Hepatocyte (in vitro differentiated cells): Measurements from ENCODE around the gene SHANK1. TPM values are rescaled to one million over a fixed set of nuclear protein-coding genes. Genes with fewer than 3 reads are reported as not detected.
A peak's percentile ranks its signal among the peaks of the same experiment; 100 is the strongest.

Source experiments
- DNase-seq: peaks from one replicate; pipeline ENCODE4 v3.0.0-alpha.2; 2016; ENCODE audit warnings: low spot score
- H2AFZ ChIP-seq: fragments of 200-600 bp; sonication (generic); 2 replicates; pipeline ENCODE4 v1.6.0; 2016; ENCODE audit warnings: antibody characterized with exemption, mild to moderate bottlenecking
- H3K27ac ChIP-seq: fragments of 200-600 bp; sonication (generic); 2 replicates; pipeline ENCODE4 v1.5.1; 2016; ENCODE audit warnings: mild to moderate bottlenecking
- H3K27me3 ChIP-seq: fragments of 200-600 bp; sonication (generic); 2 replicates; pipeline ENCODE4 v1.6.1; 2016
- H3K36me3 ChIP-seq: fragments of 200-600 bp; sonication (generic); replicated peaks from 2 replicates; pipeline ENCODE4 v1.5.1; 2016; ENCODE audit warnings: low read depth; ENCODE audit not compliant: insufficient read depth
- H3K4me1 ChIP-seq: fragments of 200-600 bp; sonication (generic); 2 replicates; pipeline ENCODE4 v1.5.1; 2016; ENCODE audit warnings: mild to moderate bottlenecking, moderate library complexity; ENCODE audit not compliant: insufficient read depth
- H3K4me2 ChIP-seq: fragments of 200-600 bp; sonication (generic); 2 replicates; pipeline ENCODE4 v1.6.0; 2016
- H3K4me3 ChIP-seq: fragments of 200-600 bp; sonication (generic); 2 replicates; pipeline ENCODE4 v1.5.1; 2016; ENCODE audit warnings: mild to moderate bottlenecking
- H3K79me2 ChIP-seq: fragments of 200-600 bp; sonication (generic); 2 replicates; pipeline ENCODE4 v1.6.0; 2017; ENCODE audit warnings: mild to moderate bottlenecking
- H3K9me2 ChIP-seq: fragments of 200-600 bp; sonication (generic); replicated peaks from 2 replicates; pipeline ENCODE4 v1.6.0; 2017; ENCODE audit warnings: mild to moderate bottlenecking; ENCODE audit not compliant: insufficient read depth
- H3K9me3 ChIP-seq: fragments of 200-600 bp; sonication (generic); 2 replicates; pipeline ENCODE4 v1.5.1; 2016; ENCODE audit warnings: low read depth, mild to moderate bottlenecking
- H4K20me1 ChIP-seq: fragments of 200-600 bp; sonication (generic); 2 replicates; pipeline ENCODE4 v1.6.0; 2016; ENCODE audit warnings: mild to moderate bottlenecking; ENCODE audit not compliant: insufficient read depth, poor library complexity, severe bottlenecking
- CTCF ChIP-seq: fragments of 200-600 bp; sonication (generic); IDR thresholded peaks from 2 replicates; pipeline ENCODE4 v1.5.1; 2016; ENCODE audit warnings: antibody characterized with exemption, mild to moderate bottlenecking; ENCODE audit not compliant: poor library complexity
- EZH2 ChIP-seq: fragments of 200-600 bp; sonication (generic); IDR thresholded peaks from 2 replicates; pipeline ENCODE4 v1.6.1; 2016; ENCODE audit warnings: antibody characterized with exemption, mild to moderate bottlenecking, borderline replicate concordance
- EZH2phosphoT487 ChIP-seq: fragments of 200-600 bp; sonication (generic); IDR thresholded peaks from one replicate; pipeline ENCODE4 v1.6.1; 2018; ENCODE audit warnings: antibody characterized with exemption, mild to moderate bottlenecking, low read depth, moderate library complexity; ENCODE audit not compliant: unreplicated experiment, severe bottlenecking
- WGBS: methylation state at CpG from one replicate; pipeline ENCODE4 v1.1.6; 2016; ENCODE audit warnings: low lambda C conversion rate; ENCODE audit errors: missing lambda C conversion rate; 5-methylcytosine and 5-hydroxymethylcytosine counted together
- polyA plus RNA-seq: library from polyadenylated mRNA; unstranded; fragments of >200 nt; fragmentation: Nextera tagmentation; extraction: Ambion mirVana; gene quantifications from 2 replicates; pipeline ENCODE4 v1.2.1, GENCODE V29; 2016
- total RNA-seq: library from RNA; depleted of rRNA; stranded (reverse); fragments of >200 nt; gene quantifications from 2 replicates; pipeline ENCODE4 v1.2.3, GENCODE V29; 2014

The SHANK1 gene
- total and polyA plus RNA-seq, 2 experiments from 2014 or later: 0.56 to 2.3 TPM

DNA sequence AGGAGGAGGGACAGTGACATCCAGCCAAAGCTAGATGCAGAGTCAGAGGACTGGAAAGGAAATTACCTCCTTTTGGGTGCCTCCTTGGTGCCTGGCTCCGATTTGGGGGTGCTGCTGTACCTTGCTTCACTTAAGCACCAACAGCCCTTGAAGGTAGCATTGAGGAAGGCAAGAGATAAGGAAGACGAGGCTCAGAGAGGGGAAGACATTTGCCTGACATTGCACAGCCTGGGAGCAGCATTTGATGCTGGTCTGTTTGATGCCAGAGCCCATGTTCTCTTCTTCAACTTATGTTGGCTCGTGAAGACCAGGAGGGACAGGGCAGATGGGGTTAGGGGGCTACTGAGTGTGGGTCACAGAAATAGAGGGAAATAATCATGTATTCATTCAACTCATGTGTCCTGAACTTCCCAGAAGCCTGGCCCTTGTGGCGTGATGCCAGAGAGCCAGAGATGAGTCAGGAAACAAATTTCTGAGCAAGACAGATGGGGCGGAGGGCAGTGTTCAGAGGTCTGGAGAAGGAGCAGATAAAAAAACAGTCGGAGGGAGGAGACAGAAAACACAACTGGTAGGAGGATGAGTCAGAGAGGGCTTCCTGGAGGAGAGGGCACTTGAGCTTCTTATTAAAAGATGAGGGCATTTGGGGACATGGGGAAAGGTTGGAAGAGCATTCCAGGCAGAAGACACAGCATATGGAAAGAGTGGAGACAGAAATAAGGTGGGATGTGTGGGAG, 73.4 kb downstream of the SHANK1 start:
- Histone ChIP-seq H3K27ac (no peak overlapping the region), H3K9me2 (no peaks in the 10 kb centered on the region), H3K4me3 (no peak overlapping the region), H3K9me3 (no peaks in the 10 kb centered on the region), H3K27me3 (peaks cover 18% of the 10 kb centered on the region), H3K36me3 (no peaks in the 10 kb centered on the region), H3K79me2 (no peaks in the 10 kb centered on the region), H2AFZ (no peak overlapping the region), H3K4me1 (no peaks in the 10 kb centered on the region), H4K20me1 (no peaks in the 10 kb centered on the region), H3K4me2 (no peak overlapping the region)
- no peak for TF ChIP-seq EZH2
- no peak for TF ChIP-seq CTCF
- no peak for TF ChIP-seq EZH2phosphoT487
- WGBS: 52% methylated on average over 6 of the region's 6 CpGs
- DNase-seq: peak; percentile 51

DNA sequence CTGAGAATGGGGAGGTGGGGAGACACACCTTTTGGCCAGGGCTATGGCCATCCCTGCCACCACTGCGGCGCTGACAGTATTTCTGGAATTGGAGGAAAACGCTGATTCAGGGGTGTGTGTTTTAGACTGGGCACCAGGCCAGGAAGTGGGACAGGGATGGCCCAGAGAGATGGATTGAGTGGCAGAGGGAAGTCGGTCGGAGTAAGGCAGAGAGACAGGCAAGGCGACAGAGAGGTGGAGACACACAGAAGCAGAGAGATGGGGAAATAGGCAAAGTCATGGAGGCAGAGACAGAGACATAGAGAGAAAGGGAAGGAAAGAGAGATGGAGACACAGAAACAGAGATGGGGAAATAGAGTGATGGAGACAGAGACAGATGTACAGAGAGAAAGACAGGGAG, 74.5 kb downstream of the SHANK1 start:
- Histone ChIP-seq H3K4me3 (no peak overlapping the region), H3K36me3 (no peaks in the 10 kb centered on the region), H2AFZ (no peak overlapping the region), H3K4me2 (no peak overlapping the region), H4K20me1 (no peaks in the 10 kb centered on the region), H3K9me3 (no peaks in the 10 kb centered on the region), H3K9me2 (no peaks in the 10 kb centered on the region), H3K27me3 (peaks cover 18% of the 10 kb centered on the region), H3K79me2 (no peaks in the 10 kb centered on the region), H3K27ac (no peak overlapping the region), H3K4me1 (no peaks in the 10 kb centered on the region)
- WGBS: 83% methylated on average over 6 of the region's 6 CpGs
- TF ChIP-seq CTCF (no peak), EZH2phosphoT487 (no peak), EZH2 (no peak)
- DNase-seq: no peak

GRCh38 chr19:50644315-50644915, 75.2 kb downstream of the SHANK1 start:
- Histone ChIP-seq H2AFZ (no peak overlapping the region), H3K9me2 (no peaks in the 10 kb centered on the region), H3K27ac (no peak overlapping the region), H3K4me1 (no peaks in the 10 kb centered on the region), H4K20me1 (no peaks in the 10 kb centered on the region), H3K9me3 (no peaks in the 10 kb centered on the region), H3K27me3 (peaks cover 18% of the 10 kb centered on the region), H3K4me2 (no peak overlapping the region), H3K36me3 (no peaks in the 10 kb centered on the region), H3K4me3 (no peak overlapping the region), H3K79me2 (no peaks in the 10 kb centered on the region)
- no peak for DNase-seq
- no peak for TF ChIP-seq CTCF
- no peak for TF ChIP-seq EZH2
- TF ChIP-seq EZH2phosphoT487: no peak
- 61% methylated on average over 1 of the region's 1 CpG for WGBS
